ENCODE measurements around the gene OMP.

The OMP gene

GRCh38 chr11:77069336-77069968, 33.2 kb upstream of the OMP start:
- DNase-seq (ENCODE audit: low read depth in 3 of 3): no peak

GRCh38 chr11:77069969-77070582, 32.6 kb upstream of the OMP start:
- DNase-seq (ENCODE audit: low read depth in 3 of 3): no peak

- DNase-seq (ENCODE audit: low read depth in 3 of 3): no peak
These were observed 31.6 kb upstream of the OMP start for GRCh38 chr11:77071077-77071476.

- no peak for DNase-seq (ENCODE audit: low read depth in 3 of 3)
These were observed 30.7 kb upstream of the OMP start for GRCh38 chr11:77071671-77072605.

- no peak for DNase-seq (ENCODE audit: low read depth in 3 of 3)
These were observed 29.8 kb upstream of the OMP start for GRCh38 chr11:77072851-77073327.

- DNase-seq (ENCODE audit: low read depth in 3 of 3): no peak
These were observed 29.2 kb upstream of the OMP start for GRCh38 chr11:77073328-77074001.

GRCh38 chr11:77074205-77074604, 28.4 kb upstream of the OMP start:
- DNase-seq (ENCODE audit: low read depth in 3 of 3): no peak

DNA sequence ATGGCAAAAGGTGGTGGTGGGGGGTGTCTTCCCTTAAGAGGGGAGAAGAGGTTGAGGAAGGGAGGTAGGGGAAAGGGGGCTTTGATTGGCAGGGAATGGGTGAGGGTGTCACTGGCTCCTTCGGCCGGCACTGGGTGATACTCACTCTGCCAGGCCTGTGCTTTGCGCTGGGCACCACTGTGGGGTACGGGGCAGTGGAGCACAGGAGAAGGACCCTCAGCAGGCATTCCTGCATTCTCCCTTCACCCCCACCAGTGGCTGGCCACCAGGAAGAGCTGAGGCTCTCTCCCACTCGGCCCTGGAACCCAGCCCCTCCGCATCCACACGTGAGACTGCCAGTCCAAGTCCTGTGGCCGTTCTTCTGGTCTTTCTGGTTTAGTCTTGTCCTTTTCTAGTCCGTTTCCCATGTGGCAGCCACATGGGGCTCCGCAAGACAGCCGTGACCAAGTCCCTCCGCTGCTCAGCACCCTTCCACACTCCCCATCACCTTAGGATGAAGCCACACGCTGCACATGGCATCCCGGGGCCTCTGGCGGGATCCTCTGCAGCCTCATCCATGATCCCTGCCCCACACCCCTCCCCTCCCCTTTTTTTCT, 27.9 kb upstream of the OMP start:
- no peak for DNase-seq (ENCODE audit: low read depth in 3 of 3)

GRCh38 chr11:77075425-77075905, 27.2 kb upstream of the OMP start:
- no peak for DNase-seq (ENCODE audit: low read depth in 3 of 3)

GRCh38 chr11:77079666-77080065, 23.0 kb upstream of the OMP start:
- DNase-seq (ENCODE audit: low read depth in 3 of 3): no peak

- no peak for DNase-seq (ENCODE audit: low read depth in 3 of 3)
These were observed 21.9 kb upstream of the OMP start for GRCh38 chr11:77080643-77081210.

DNA sequence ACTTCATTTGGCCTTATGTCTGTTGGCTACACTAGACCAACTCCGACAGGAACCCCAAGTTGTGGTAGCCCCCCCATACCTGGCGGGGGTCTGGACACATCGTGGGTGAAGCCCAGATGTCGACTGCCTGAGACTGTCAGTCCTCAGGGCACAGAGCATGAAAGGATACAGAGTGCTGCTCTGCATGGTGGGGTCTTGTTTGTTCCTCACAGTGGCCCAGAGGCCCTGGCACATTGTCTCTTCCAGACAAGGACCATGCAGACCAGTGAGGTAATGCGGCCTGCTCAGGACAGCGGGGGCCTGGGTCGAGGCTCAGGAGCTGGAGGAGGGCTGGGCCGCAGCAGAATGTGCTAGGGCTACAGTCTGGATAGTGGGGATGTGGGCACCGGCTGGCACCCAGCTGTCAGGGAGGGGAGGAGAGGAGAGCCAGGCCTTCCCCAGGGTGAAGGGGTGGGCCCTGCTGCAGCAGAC, 21.2 kb upstream of the OMP start:
- no peak for DNase-seq (ENCODE audit: low read depth in 3 of 3)

GRCh38 chr11:77081976-77082836, 20.4 kb upstream of the OMP start:
- no peak for DNase-seq (ENCODE audit: low read depth in 3 of 3)

DNA sequence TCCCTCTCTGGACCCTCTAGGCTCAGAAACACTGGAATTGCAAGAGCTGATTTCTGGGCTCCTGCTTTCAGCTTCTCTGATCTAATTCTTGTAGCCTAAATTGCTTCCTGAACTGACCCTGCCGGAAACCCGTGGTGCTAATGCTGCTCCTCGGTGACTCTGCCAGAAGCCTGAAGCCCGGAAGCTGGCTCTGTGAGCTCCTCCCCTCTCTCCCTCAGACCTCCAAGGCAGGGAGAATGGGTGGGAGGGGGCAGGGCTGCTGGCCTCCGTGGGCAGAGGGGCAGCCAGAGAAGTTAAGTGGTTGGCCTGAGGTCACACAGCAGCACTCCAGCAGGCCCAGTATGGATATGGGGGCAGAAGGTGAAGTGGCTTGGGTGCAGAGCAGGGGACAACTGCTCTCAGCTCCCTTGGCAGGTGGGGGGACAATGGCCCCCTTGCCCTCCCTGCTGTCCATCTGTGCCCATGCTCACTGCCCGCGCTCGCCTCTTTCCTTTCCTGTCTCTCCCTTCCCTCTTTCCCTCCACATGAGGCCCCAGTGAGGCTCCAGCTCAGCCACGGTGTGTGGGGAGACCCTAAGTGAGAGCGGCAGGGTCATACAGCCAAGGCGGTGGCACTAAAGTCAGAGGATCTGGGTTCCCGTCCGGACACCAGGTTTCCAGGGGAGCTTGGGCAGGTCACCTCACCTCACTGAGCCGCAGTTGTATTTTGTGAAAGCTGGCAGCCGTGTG, 19.6 kb upstream of the OMP start:
- DNase-seq (ENCODE audit: low read depth in 3 of 3): peak in 2 of 3 experiments; percentile 25 to 46

DNA sequence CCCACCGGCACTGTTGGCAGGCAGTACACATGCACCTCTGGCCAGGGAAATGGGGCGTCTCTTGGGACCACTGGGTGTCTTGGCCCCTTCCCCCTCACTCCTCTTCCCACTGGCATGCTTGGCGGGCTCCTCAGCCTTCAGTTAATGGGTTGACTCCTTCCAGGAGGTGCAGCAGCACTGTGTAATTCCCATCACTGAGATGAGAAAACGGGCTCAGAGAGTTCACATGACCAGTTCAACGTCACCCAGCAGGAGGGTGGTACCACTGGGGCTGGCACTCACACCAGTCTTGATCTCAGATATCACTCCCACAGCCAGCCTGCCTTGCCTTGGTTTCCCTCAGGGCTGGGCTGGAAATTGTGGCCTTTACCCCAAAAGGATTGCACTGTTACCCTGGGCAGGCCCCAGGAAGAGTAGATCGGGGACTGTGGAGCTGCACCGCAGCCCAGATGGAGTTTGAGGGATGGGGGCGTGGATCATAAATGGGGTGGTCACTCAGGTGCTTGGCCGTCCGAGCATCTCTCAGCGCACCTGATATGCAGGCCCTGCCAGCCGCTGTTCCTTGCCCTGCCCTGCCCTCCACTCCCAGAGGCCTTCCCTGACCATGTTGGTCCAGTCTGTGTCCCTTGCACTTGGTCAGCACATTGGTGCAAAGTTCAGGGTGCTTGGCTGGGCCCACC, 18.9 kb upstream of the OMP start:
- no peak for DNase-seq (ENCODE audit: low read depth in 3 of 3)

DNA sequence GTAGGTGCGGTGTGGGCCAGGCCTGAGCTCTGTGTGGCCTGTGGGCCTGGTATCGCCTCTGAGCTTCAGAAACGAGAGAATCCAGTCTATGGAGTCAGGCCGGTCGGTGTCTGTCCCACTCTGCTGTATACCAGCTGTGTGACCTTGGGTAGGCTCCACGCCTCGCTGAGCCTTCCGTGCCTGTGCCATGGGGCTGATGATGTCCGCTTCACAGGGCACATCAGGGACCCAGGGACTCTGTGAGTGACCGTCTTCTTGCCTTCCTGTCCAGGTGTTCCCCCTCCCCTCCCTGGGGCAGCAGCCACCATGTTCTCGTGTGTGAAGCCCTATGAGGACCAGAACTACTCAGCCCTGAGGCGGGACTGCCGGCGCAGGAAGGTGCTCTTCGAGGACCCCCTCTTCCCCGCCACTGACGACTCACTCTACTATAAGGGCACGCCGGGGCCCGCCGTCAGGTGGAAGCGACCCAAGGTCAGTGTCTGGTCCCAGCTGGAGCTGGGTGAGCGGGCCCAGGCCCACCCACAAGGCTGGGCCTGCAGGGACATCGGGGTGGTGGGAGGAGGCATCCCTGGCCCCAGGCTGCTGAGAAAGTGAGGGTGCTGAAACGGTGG, 18.0 kb upstream of the OMP start:
- no peak for DNase-seq (ENCODE audit: low read depth in 3 of 3)

- no peak for DNase-seq (ENCODE audit: low read depth in 3 of 3)
These were observed 17.0 kb upstream of the OMP start for GRCh38 chr11:77085652-77086051.
